Nephron (organoid): ENCODE data around the gene GPR160.

Experiments
- H3K27ac Mint-ChIP-seq, 3 experiments: 2 replicates each; pipeline ENCODE4 v1.8.0; 2020; ENCODE audit warnings: mixed read lengths in 3 of 3, mild to moderate bottlenecking in 2 of 3, moderate library complexity in 1 of 3
- H3K27me3 Mint-ChIP-seq: 2 replicates; pipeline ENCODE4 v1.8.0; 2021; ENCODE audit warnings: low read depth, mild to moderate bottlenecking, moderate library complexity, mixed read lengths
- H3K36me3 Mint-ChIP-seq: 2 replicates; pipeline ENCODE4 v1.8.0; 2020; ENCODE audit warnings: low read depth, mixed read lengths
- H3K4me1 Mint-ChIP-seq: 2 replicates; pipeline ENCODE4 v1.8.0; 2020; ENCODE audit warnings: mixed read lengths
- H3K4me3 Mint-ChIP-seq, 3 experiments: 2 replicates each; pipeline ENCODE4 v1.8.0; 2020; ENCODE audit warnings: mild to moderate bottlenecking in 3 of 3, mixed read lengths in 3 of 3, moderate library complexity in 2 of 3
- H3K9me3 Mint-ChIP-seq: 2 replicates; pipeline ENCODE4 v1.8.0; 2020; ENCODE audit warnings: mixed read lengths
- TF ChIP-seq, protein P1 (sequence below), 3 experiments: fragments of 200-600 bp; sonication (generic); IDR thresholded peaks; one replicate each; pipeline ENCODE4 v1.5.0; 2021; ENCODE audit warnings: antibody characterized with exemption in 3 of 3; ENCODE audit not compliant: unreplicated experiment in 3 of 3

GPR160 gene

DNA sequence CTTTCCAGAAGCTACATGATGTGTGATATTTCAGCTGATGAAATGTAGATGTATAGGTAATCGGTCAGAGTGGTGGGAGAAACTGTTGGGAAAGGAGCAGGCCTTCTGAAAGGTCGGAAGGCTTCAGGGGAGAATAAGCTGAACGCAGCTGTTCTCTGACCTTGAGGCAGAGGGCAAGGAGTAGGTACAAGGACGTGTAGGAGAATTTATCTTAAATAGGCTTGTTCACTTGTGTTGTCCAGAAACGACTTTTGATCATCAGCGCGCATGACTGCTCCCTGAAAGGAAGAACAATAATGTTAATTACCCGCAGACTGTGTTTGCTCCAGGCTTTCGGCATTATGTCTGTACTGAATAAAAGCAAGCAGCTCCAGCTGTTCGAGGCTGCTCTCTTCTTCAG is 39.6 kb downstream of the GPR160 start:
- Mint-ChIP-seq H3K36me3 (peaks cover 64% of the 10 kb centered on the region), H3K4me3 (no peak overlapping the region), H3K4me1 (peaks cover 13% of the 10 kb centered on the region), H3K9me3 (no peaks in the 10 kb centered on the region), H3K27me3 (no peaks in the 10 kb centered on the region), H3K27ac (peak overlapping the region; percentile 18 to 67 (median 31))
- TF ChIP-seq, protein P1, sequence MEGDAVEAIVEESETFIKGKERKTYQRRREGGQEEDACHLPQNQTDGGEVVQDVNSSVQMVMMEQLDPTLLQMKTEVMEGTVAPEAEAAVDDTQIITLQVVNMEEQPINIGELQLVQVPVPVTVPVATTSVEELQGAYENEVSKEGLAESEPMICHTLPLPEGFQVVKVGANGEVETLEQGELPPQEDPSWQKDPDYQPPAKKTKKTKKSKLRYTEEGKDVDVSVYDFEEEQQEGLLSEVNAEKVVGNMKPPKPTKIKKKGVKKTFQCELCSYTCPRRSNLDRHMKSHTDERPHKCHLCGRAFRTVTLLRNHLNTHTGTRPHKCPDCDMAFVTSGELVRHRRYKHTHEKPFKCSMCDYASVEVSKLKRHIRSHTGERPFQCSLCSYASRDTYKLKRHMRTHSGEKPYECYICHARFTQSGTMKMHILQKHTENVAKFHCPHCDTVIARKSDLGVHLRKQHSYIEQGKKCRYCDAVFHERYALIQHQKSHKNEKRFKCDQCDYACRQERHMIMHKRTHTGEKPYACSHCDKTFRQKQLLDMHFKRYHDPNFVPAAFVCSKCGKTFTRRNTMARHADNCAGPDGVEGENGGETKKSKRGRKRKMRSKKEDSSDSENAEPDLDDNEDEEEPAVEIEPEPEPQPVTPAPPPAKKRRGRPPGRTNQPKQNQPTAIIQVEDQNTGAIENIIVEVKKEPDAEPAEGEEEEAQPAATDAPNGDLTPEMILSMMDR (IDR thresholded peaks at IDR 0.05; ENCODE audit: unreplicated experiment in 3 of 3): no peak

- Mint-ChIP-seq H3K9me3 (no peaks in the 10 kb centered on the region), H3K4me3 (no peak overlapping the region), H3K36me3 (peaks cover 64% of the 10 kb centered on the region), H3K27me3 (no peaks in the 10 kb centered on the region), H3K4me1 (peaks cover 13% of the 10 kb centered on the region), H3K27ac (peak overlapping the region; percentile 64 to 76 (median 70))
- TF ChIP-seq, protein P1 (IDR thresholded peaks at IDR 0.05; ENCODE audit: unreplicated experiment in 3 of 3): no peak
Observed at GRCh38 chr3:170078620-170079281, 41.0 kb downstream of the GPR160 start.

DNA sequence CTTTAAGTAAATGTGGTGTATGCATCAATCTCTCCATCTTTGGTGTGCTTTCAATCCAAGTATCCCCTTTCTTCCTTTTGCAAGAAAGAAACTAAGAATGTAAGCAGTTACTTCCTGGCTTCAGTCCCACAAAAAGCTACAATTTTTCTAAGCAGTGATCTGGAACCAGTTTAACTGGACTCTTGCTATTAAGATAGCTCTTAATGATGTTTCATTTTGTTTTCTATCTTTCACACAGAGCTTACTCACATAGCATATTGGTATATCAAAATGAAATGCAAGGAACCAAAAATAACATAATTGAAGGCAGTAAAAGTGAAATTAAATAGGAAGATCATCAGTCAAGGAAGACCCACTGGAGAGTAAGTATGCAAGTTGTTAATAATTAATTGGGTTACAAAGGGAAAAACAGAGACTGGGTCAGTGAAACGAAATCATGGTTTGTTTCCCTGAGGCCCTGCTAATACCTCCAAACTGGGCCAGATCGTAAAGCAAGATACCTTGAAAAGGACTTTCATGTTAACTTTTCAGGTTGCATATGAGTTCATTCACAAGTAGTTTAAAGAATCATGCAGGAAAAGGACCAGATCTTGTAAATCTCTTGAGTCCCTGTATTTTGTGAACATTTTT is 41.9 kb downstream of the GPR160 start:
- Mint-ChIP-seq H3K4me1 (peaks cover 13% of the 10 kb centered on the region), H3K27me3 (no peaks in the 10 kb centered on the region), H3K27ac (peak overlapping the region; percentile 64 to 74 (median 73)), H3K9me3 (no peaks in the 10 kb centered on the region), H3K36me3 (peaks cover 64% of the 10 kb centered on the region), H3K4me3 (no peak overlapping the region)
- TF ChIP-seq, protein P1 (IDR thresholded peaks at IDR 0.05; ENCODE audit: unreplicated experiment in 3 of 3): no peak

DNA sequence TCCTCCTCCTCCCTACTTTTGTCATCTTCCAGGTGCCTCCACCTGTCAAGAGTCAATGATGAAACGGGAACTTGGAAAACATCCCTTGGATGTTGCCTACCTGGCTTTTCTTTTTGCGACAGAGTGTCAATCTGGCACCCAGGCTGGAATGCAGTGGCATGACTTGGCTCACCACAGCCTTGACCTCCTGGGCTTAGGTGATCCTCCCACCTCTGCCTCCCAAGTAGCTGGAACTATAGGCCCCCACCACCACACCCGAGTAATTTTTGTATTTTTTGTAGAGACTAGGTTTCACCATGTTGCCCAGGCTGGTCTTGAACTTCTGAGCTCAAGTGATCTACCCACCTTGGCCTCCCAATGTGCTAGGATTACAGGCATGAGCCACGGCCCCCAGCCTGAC is 42.8 kb downstream of the GPR160 start:
- TF ChIP-seq, protein P1 (IDR thresholded peaks at IDR 0.05; ENCODE audit: unreplicated experiment in 3 of 3): no peak
- Mint-ChIP-seq H3K36me3 (peaks cover 65% of the 10 kb centered on the region), H3K4me1 (peaks cover 13% of the 10 kb centered on the region), H3K27me3 (no peaks in the 10 kb centered on the region), H3K4me3 (no peak overlapping the region), H3K9me3 (no peaks in the 10 kb centered on the region), H3K27ac (peak overlapping the region; percentile 45 to 74 (median 64))

DNA sequence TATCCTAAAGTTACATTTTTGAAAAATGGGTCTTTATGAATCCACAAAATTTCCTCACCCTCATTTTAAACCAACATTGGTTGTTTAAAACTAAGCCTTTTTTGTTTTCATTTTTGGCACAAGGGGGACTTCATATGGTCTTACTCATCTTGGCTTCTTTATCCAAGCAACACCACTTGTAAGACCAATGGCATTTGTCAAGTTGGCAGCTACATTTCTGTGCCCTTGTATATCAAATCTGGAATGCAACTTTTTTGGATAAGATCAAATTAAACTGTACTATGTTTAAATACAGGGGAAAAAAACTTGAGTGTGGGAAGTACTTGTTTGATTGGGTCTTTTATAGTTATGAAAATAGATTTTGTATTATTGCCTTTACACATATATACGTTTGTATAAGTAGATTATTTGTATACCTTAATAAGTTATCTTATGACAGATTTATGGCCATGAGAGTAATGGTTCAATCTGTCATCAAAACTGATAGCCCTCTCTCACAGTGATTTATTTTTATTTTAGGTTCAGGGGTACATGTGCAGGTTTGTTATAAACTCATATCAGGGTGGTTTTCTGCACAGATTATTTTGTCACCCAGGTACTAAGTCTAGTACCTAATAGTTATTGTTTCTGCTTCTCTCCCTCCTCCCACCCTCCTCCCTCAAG is 43.4 kb downstream of the GPR160 start:
- Mint-ChIP-seq H3K27ac (peak overlapping the region in 2 of 3 experiments; percentile 64 to 74), H3K9me3 (no peaks in the 10 kb centered on the region)

More for the DNA sequence above, 43.4 kb downstream of the GPR160 start:
- no peaks in the 10 kb centered on the region for H3K27me3 Mint-ChIP-seq
- TF ChIP-seq, protein P1 (IDR thresholded peaks at IDR 0.05; ENCODE audit: unreplicated experiment in 3 of 3): no peak
- H3K4me1 Mint-ChIP-seq: peaks cover 13% of the 10 kb centered on the region
- H3K4me3 Mint-ChIP-seq: no peak overlapping the region
- peaks cover 62% of the 10 kb centered on the region for H3K36me3 Mint-ChIP-seq
